ENCODE data around the gene SLBP.

GRCh38 chr4:1673671-1674070 lies 38.4 kb downstream of the SLBP start:
- no peak for TF ChIP-seq CTCF (IDR thresholded peaks at IDR 0.05; ENCODE audit: insufficient read depth, low read length, poor library complexity, severe bottlenecking)
- no peak for TF ChIP-seq EZH2phosphoT487 (conservative IDR thresholded peaks at IDR 0.05; ENCODE audit: low read length)
